ENCODE data around the gene HNRNPF.
A peak's percentile ranks its signal among the peaks of the same experiment; 100 is the strongest.

HNRNPF gene

DNA sequence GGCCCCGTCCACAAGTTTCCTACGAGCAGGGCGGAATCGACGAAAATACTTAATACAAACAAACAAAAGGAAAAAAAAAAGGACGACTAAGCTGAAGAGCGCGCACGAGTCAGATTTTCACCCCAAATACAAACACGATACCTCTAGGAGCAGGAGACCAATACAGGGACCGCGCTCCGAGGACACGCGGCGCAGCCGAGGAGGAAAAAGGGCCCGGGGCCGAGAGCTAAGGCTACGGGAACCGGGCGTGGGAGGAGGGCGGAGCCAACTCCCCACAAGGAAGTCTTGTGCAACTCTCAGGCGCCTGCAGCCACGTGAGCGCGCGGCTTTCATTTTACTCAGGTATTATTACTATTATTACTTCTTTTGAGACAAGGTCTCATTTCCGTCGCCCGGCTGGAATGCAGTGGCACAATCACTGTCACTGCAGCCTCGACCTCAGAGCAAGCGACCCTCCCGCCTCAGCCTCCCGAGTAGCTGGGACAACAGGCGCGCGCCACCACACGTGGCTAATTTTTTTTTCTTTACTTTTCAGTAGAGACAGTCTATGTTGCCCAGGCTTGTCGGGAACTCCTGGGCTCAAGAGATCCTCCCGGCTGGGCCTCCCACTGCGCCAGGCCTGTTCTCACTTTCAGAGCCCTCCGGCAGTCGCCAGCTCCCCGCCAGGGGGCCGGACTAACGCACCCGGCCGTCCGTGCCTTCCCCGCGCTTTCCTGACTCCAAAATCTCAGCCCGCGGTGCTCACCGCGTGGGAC, 1.2 kb downstream of the HNRNPF start:
- Histone ChIP-seq H3K36me3 (ENCODE audit: control insufficient read depth, insufficient read depth, low read length) (no peaks in the 10 kb centered on the region), H3K27ac (ENCODE audit: low read length) (no peak overlapping the region), H3K9me3 (ENCODE audit: control insufficient read depth, insufficient read depth, low read length) (no peaks in the 10 kb centered on the region), H3K4me1 (ENCODE audit: control insufficient read depth, insufficient read depth, low read length) (no peaks in the 10 kb centered on the region; the same call in 1 of the 2 replicates), H3K4me3 (ENCODE audit: low read length) (peak overlapping the region; percentile 73), H3K27me3 (ENCODE audit: control insufficient read depth, insufficient read depth, low read length) (no peaks in the 10 kb centered on the region)
- DNase-seq (ENCODE audit: low read depth, low spot score): no peak
- WGBS (ENCODE audit: insufficient coverage, insufficient read length): no CpG with 5 or more reads among the region's 56 CpGs

DNA sequence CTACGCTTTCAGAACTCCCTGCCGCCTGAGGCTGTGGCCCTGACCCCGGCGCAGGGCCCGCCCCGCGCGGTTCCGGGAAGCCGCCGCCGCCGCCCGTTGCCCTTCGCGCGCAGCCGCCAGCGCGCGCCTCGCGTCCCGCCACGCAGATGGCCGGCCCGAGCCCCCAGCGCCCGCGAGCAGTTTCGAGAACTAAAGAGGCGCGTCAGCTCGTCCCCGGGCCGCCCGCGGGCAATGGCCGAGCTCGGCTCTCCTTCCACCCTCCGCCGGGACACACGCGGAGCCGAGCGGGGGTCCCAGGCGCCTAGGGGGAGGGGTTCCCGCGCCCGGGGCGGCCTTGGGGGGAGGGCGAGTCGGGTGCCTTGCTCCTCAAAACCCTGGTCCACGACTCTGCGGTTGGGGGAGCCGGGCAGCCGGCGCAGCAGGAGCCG, 1.8 kb downstream of the HNRNPF start:
- DNase-seq (ENCODE audit: low read depth, low spot score): no peak
- Histone ChIP-seq H3K27ac (ENCODE audit: low read length) (no peak overlapping the region), H3K4me1 (ENCODE audit: control insufficient read depth, insufficient read depth, low read length) (no peaks in the 10 kb centered on the region; the same call in 1 of the 2 replicates), H3K36me3 (ENCODE audit: control insufficient read depth, insufficient read depth, low read length) (no peaks in the 10 kb centered on the region), H3K9me3 (ENCODE audit: control insufficient read depth, insufficient read depth, low read length) (no peaks in the 10 kb centered on the region), H3K27me3 (ENCODE audit: control insufficient read depth, insufficient read depth, low read length) (no peaks in the 10 kb centered on the region), H3K4me3 (ENCODE audit: low read length) (peak overlapping the region; percentile 73)
- WGBS (ENCODE audit: insufficient coverage, insufficient read length): no CpG with 5 or more reads among the region's 59 CpGs

DNA sequence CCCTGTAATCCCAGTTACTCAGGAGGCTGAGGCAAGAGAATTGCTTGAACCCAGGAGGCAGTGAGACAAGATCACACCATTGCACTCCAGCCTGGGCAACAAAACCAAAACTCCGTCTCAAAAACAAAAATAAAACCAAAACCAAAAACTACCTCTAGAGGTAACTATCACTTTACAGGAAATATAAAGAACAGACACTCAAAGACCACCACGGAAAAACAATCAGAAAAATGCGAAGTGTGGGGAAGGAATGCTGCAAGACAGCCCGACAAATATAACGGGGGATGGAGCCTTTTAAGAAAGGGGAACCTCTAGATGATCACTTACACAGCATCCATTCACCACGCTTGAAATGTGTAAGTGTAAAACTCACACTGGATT, 4.3 kb downstream of the HNRNPF start:
- no peak for DNase-seq (ENCODE audit: low read depth, low spot score)
- Histone ChIP-seq H3K9me3 (ENCODE audit: control insufficient read depth, insufficient read depth, low read length) (no peaks in the 10 kb centered on the region), H3K27me3 (ENCODE audit: control insufficient read depth, insufficient read depth, low read length) (no peaks in the 10 kb centered on the region), H3K27ac (ENCODE audit: low read length) (no peak overlapping the region), H3K36me3 (ENCODE audit: control insufficient read depth, insufficient read depth, low read length) (no peaks in the 10 kb centered on the region), H3K4me1 (ENCODE audit: control insufficient read depth, insufficient read depth, low read length) (no peaks in the 10 kb centered on the region; the same call in 1 of the 2 replicates), H3K4me3 (ENCODE audit: low read length) (no peak overlapping the region)
- WGBS (ENCODE audit: insufficient coverage, insufficient read length): no CpG with 5 or more reads among the region's 6 CpGs

DNA sequence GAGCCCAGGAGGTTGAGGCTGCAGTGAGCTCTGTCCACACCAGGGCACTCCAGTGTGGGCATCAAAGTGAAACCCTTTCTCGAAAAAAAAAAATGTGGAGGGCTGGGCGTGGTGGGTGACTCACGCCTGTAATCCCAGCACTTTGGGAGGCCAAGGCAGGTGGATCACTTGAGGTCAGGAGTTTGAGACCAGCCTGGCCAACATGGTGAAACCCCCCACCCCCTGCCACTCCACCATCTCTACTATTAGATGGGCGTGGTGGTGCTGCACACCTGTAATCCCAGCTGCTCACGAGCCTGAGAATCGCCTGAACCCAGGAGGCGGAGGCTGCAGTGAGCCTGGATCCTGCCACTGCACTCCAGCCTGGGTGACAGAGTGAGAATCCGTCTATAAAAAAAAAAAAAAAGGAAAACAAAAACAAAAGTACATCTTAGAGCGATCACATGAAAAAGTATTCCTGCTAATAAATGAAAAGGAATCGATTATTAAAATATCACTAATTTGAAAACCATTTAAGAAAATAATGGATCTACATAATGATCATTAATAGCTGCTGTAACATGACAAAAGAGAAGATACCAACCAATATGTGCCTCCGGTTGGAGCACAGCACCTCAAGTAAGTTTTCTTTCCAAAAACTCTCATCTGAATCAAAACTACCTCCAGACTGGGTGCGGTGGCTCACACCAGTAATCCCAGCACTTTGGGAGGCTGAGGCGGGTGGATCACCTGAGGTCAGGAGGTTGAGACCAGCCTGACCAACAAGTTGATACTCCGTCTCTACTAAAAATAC, 4.9 kb downstream of the HNRNPF start:
- no peak for DNase-seq (ENCODE audit: low read depth, low spot score)
- Histone ChIP-seq H3K4me1 (ENCODE audit: control insufficient read depth, insufficient read depth, low read length) (no peaks in the 10 kb centered on the region; the same call in 1 of the 2 replicates), H3K27ac (ENCODE audit: low read length) (no peak overlapping the region), H3K4me3 (ENCODE audit: low read length) (no peak overlapping the region), H3K27me3 (ENCODE audit: control insufficient read depth, insufficient read depth, low read length) (no peaks in the 10 kb centered on the region), H3K9me3 (ENCODE audit: control insufficient read depth, insufficient read depth, low read length) (no peaks in the 10 kb centered on the region), H3K36me3 (ENCODE audit: control insufficient read depth, insufficient read depth, low read length) (0 out of 2 replicates have a peak, but pooled peaks cover 5% of the 10 kb centered on the region)
- no CpG with 5 or more reads among the region's 14 CpGs for WGBS (ENCODE audit: insufficient coverage, insufficient read length)

DNA sequence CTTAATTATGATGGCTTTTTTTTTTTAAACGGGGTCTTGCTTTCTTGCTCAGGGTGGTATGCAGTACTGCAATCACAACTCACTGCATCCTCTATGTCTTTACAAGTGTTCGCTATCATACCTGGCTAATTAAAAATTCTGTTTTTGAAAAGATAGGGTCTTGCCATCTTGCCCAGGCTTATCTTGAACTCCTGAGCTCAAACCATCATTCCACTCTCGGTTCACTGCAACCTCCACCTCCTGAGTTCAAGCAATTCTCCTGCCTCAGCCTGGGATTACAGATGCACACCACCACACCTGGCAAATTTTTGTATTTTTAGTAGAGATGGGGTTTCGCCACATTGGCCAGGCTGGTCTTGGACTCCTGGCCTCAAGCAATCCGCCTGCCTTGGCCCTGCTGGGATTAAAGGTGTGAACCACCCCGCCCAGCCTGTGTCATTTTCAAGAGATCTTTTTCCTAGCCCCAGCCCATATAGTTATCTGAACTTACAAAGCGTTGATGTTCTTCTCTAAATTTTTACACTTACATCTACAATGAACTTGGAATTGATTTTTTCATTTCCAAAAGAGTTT, 6.0 kb downstream of the HNRNPF start:
- Histone ChIP-seq H3K9me3 (ENCODE audit: control insufficient read depth, insufficient read depth, low read length) (no peaks in the 10 kb centered on the region), H3K4me1 (ENCODE audit: control insufficient read depth, insufficient read depth, low read length) (peaks cover 2% of the 10 kb centered on the region), H3K4me3 (ENCODE audit: low read length) (no peak overlapping the region), H3K27me3 (ENCODE audit: control insufficient read depth, insufficient read depth, low read length) (no peaks in the 10 kb centered on the region), H3K27ac (ENCODE audit: low read length) (no peak overlapping the region), H3K36me3 (ENCODE audit: control insufficient read depth, insufficient read depth, low read length) (0 out of 2 replicates have a peak, but pooled peaks cover 5% of the 10 kb centered on the region)
- no peak for DNase-seq (ENCODE audit: low read depth, low spot score)
- no CpG with 5 or more reads among the region's 7 CpGs for WGBS (ENCODE audit: insufficient coverage, insufficient read length)

DNA sequence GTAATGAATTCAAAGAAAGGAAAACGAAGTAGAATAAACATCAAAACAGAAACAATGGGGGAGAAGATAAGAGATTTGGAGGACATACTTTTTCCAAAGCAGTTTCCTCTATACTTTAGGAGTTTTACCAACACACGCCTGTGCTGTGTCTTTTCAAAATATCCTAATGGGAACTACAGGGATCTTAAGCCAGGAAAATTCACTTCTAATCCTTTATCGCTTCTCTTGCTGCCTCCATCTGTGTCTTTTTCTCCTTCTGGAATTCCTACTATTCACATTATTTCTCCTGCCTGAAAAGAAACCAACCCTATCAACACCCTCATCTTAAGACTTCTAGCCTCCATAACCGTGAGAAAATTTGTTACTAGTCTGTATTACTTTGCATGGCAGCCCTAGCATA, 6.8 kb downstream of the HNRNPF start:
- Histone ChIP-seq H3K27ac (ENCODE audit: low read length) (no peak overlapping the region), H3K4me3 (ENCODE audit: low read length) (no peak overlapping the region), H3K36me3 (ENCODE audit: control insufficient read depth, insufficient read depth, low read length) (0 out of 2 replicates have a peak, but pooled peaks cover 5% of the 10 kb centered on the region), H3K27me3 (ENCODE audit: control insufficient read depth, insufficient read depth, low read length) (no peaks in the 10 kb centered on the region), H3K4me1 (ENCODE audit: control insufficient read depth, insufficient read depth, low read length) (peaks cover 3% of the 10 kb centered on the region), H3K9me3 (ENCODE audit: control insufficient read depth, insufficient read depth, low read length) (no peaks in the 10 kb centered on the region)
- WGBS (ENCODE audit: insufficient coverage, insufficient read length): no CpG with 5 or more reads among the region's 4 CpGs
- DNase-seq (ENCODE audit: low read depth, low spot score): no peak

DNA sequence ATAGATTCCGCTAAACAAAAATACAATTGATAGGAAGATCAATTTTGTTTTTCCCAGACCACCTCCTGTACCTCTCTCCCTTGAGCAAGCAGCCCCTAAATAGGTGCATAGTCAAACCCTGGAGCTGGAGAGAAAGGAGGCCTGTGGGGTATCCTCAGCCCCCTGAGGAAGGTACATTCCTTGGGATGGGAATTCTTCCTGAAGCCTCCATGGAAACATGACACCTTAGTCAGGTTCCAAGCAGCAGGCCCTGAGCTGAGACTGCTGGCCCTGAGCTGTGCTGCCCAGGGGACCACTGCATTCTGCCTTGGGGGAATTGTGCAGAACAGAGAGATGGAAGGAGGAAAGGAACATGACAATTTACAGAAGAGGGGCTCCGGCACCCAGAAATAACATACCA, 7.4 kb downstream of the HNRNPF start:
- Histone ChIP-seq H3K27ac (ENCODE audit: low read length) (no peak overlapping the region), H3K36me3 (ENCODE audit: control insufficient read depth, insufficient read depth, low read length) (0 out of 2 replicates have a peak, but pooled peaks cover 5% of the 10 kb centered on the region), H3K4me3 (ENCODE audit: low read length) (no peak overlapping the region), H3K27me3 (ENCODE audit: control insufficient read depth, insufficient read depth, low read length) (no peaks in the 10 kb centered on the region), H3K9me3 (ENCODE audit: control insufficient read depth, insufficient read depth, low read length) (no peaks in the 10 kb centered on the region), H3K4me1 (ENCODE audit: control insufficient read depth, insufficient read depth, low read length) (peaks cover 3% of the 10 kb centered on the region)
- no CpG with 5 or more reads among the region's 2 CpGs for WGBS (ENCODE audit: insufficient coverage, insufficient read length)
- DNase-seq (ENCODE audit: low read depth, low spot score): no peak

DNA sequence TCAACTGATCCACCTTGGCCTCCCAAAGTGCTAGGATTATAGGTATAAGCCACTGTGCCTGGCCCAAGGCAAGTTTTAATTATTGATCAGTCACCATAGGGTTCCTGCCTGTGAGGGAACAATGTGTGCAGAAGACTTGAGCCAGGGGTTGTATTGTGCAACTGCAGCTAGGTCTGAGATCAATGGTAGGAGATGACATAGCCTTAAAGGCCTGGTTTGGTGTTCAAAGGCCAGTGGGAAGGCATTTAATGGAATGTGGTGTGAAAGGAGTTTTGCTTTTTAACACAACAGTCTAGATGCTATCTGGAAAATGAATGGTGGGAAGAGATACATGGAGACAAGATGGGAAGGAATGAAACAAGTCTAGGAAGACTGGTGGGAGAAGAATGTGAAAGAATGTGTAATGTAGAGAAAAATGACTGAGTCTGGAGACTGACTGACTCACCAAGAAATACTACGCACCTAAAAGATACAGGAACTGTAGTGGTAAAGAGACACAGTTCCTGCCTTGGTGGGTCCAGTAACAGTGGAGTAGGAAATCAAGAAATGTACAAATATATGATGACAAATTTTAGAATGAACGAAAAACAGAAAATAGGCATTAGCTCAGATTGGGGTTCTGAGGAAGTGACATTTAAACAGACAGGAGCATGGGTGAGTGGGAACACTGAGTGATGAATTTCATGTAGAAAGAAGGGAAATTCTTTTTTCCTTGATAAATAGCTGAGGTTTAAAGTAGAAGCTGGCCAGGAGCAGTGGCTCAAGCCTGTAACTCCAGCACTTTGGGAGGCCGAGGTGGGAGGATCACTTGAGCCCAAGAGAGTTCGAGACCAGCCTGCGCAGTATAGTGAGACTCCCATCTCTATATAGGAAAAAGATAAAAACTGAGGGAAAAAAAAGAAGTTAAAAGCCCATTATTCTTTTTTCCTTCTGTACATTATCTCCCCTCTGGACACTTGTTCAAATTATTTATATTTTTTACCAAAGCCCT, 9.4 kb downstream of the HNRNPF start:
- no peak for DNase-seq (ENCODE audit: low read depth, low spot score)
- no CpG with 5 or more reads among the region's 5 CpGs for WGBS (ENCODE audit: insufficient coverage, insufficient read length)
- H3K4me3 ChIP-seq (ENCODE audit: low read length): no peak overlapping the region
- H3K27me3 ChIP-seq (ENCODE audit: control insufficient read depth, insufficient read depth, low read length): no peaks in the 10 kb centered on the region
- H3K27ac ChIP-seq (ENCODE audit: low read length): no peak overlapping the region
- 0 out of 2 replicates have a peak, but pooled peaks cover 5% of the 10 kb centered on the region for H3K36me3 ChIP-seq (ENCODE audit: control insufficient read depth, insufficient read depth, low read length)
- no peaks in the 10 kb centered on the region for H3K9me3 ChIP-seq (ENCODE audit: control insufficient read depth, insufficient read depth, low read length)
- H3K4me1 ChIP-seq (ENCODE audit: control insufficient read depth, insufficient read depth, low read length): peaks cover 3% of the 10 kb centered on the region

DNA sequence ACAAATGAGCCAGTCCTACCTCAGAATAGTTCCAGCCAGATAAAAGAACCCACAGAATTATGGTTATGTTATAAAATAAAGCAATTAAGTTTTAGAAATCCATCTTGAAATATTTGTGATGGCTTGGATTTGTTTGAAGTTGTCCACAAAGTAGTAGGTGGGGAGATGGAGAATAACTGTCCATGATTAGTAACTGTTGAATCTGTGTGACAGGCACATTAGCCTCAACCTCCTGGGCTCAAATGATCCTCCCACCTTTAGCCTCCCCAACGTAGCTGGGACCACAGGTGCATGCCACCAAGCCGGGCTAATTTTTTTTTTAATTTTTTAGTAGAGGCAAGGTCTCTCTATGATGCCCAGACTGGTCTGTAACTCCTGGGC, 10.1 kb downstream of the HNRNPF start:
- H3K27me3 ChIP-seq (ENCODE audit: control insufficient read depth, insufficient read depth, low read length): no peaks in the 10 kb centered on the region
- no peaks in the 10 kb centered on the region for H3K9me3 ChIP-seq (ENCODE audit: control insufficient read depth, insufficient read depth, low read length)
- no peak overlapping the region for H3K4me3 ChIP-seq (ENCODE audit: low read length)
- WGBS (ENCODE audit: insufficient coverage, insufficient read length): no CpG with 5 or more reads among the region's 2 CpGs
- H3K36me3 ChIP-seq (ENCODE audit: control insufficient read depth, insufficient read depth, low read length): peaks cover 7% of the 10 kb centered on the region; the same call in 1 of the 2 replicates
- H3K4me1 ChIP-seq (ENCODE audit: control insufficient read depth, insufficient read depth, low read length): peaks cover 3% of the 10 kb centered on the region
- DNase-seq (ENCODE audit: low read depth, low spot score): no peak
- H3K27ac ChIP-seq (ENCODE audit: low read length): no peak overlapping the region

Data from iPS DF 6.9 (cell line).